ENCODE measurements around the gene HIVEP1.

HIVEP1 gene

DNA sequence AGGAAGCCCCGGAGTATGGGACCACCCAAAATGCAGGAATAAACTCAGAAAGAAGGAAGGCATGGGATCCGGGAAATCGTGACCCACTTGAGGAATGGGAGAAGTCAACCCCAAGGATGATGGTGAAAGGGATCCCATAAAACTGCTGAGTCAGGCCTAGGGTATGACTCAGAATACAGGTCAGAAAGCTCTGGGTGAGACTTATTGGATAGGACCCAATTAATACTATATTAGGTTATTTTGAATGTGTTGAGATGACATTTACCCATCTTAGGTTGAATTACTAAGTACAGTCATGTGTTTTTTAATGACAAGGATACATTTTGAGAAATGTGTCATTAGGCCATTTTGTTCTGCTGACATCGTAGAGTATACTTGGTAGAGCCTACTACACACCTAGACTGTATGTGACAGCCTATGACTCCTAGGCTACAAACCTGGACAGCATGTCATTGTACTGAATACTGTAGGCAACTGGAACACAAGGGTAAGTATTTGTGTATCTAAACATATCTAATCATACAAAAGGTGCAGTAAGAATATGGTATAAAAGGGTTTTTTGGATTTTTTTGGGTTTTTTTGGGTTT is 17.1 kb upstream of the HIVEP1 start:
- no peak for DNase-seq (ENCODE audit: low spot score)

DNA sequence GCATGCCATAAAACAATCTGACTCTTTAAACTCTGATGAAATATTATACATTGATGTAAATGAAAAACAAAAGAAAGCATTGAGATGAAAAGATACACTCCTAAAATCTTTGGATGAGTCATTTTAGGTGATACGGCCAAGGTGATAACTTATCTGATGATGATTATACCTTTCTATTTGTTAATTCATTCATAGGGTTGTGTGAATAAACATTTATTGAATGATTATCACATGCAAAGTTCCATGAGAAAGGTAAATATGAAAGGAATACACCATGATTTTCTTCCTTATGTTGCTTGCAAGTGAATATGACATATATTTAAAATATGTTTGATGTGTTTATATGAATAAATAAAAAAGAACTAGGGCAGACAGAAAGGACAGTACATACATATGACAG is 15.4 kb upstream of the HIVEP1 start:
- no peak for DNase-seq (ENCODE audit: low spot score)

DNA sequence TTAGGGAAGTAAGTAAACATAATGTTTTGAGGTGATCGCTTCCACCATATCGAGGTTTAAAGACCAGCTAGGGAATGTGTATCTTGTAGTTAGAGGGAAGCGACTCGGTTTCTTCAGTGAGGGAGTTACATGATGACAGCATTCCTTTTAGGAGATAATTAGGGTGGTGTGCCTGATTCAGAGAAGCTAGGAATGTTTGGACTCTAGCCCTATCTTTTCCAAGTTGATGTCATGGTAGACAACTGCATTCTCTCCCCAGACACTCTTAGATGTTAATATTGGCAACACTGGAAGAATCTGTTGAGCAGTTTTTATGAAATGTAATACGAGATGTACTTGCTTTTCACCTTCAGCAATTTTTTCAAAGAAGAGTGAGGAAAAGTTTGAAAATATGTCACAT is 12.9 kb upstream of the HIVEP1 start:
- DNase-seq (ENCODE audit: low spot score) = no peak

DNA sequence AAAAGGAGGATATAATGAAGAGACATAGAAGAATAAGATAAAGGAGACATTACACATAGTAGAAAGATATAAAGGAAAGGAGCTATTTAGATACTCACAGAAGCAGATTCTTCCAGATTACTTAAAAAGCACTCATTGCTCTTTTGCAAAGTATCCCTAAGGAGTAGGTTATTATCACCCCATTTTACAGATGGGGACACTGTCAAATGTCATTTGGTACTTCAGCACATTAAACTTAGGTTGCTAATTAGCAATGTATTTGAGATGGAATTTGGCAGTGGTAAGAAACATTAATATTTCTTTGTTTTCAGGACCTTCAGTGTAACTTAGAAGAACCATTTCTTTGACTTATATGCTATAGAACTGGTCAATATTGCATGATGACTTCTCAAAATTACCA is 11.9 kb upstream of the HIVEP1 start:
- no peak for DNase-seq (ENCODE audit: low spot score)

DNA sequence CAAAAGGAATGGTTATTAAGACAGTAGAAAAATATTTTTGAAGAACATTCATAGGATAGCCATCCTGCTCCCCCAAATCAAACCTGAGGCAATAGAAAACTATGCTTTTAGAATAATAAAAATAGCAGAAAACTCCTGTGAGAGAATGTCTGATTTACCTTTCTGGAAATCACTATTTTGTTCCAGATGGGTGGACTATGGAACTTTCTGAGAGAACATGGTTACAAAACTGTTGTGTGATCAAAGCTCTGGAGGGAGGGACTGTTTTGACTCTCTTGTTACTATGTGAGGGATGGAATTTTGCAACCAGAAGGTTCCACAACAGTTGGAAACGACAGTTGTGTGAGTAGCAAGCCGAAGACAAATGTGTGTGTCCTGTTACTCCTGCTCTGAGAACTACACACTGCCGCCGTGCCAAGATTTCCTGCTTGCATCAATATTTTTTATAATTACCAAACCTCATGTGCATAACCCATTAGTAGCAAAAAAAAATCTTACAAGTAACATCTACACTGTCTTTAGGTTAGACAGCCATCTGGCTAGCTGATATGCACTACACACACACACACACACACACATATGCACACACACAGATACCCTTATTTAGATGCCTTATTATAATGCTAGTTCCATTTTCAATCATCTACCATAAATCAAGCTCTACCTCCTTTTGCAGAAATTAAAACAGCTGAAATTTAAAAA is 11.0 kb upstream of the HIVEP1 start:
- DNase-seq (ENCODE audit: low spot score) = no peak

DNA sequence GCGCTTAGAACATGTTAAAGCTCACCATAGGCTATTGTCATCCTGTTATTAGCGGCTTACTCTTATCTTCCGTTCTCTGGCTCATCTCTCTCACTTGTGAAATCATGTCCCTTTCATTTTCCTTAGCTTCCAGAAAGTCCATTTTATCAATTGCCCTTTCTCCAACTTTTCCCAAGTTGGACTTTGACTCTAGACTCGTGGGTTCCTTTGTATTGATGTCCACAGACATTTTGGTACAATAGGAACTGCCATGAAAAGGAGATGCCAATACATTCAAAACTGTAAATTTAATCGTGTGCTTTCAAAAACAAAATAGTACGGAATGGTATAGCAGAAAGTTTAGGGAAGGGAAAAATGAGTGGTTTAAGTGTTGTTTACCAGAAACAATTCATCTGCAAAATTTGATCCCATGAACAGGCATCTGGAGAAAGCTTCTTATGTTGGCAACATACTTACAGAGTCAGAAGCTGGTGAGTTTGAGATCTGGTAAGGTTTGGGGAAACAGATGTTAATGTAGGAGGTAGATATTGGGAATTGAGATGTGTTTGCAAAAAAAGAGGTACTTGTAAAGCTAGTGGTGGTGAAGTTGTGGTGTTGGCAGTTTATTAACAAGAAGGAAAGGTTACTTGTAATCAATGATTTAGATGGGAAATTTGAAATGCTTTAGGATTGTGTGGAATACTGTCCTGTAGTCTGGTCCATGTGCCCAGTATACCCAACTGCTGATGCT is 10.2 kb upstream of the HIVEP1 start:
- no peak for DNase-seq (ENCODE audit: low spot score)

DNA sequence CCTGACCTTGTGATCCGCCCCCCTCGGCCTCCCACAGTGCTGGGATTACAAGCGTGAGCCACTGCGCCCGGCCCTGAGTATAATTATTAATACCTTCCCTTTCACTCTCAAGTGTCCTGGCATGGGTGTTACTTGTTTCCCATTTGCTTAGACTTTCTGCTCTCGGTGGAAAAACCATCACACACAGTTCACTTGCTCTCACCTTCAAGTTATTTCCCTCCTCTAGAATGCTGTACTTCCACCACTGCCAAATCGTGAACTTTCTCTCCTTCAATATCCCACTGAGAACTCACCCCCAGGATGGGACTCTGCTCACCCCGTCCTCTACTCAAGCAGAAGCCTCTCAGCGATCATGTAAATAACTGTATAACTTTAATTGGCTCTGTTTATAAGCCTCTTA is 4.6 kb upstream of the HIVEP1 start:
- DNase-seq (ENCODE audit: low spot score) = no peak

DNA sequence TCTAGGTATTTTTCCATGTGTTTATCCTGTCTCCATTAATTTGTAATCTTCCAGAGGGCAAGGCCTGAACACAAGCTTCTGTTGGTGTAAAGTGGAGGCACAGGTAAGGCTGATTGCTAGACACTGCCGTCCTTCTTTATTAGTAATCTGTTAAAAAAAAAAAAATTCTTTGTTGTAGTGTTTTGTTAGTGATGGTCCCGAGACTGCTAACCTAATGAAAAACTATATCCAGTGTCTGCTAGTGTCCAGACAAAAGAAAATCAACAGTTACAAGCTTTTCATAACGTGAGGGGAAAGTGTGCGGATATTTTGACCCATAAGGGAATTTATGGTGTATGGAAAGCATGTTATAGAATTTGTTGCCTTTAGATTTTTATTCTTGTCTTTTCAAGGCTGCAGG is 4.2 kb upstream of the HIVEP1 start:
- no peak for DNase-seq (ENCODE audit: low spot score)

DNA sequence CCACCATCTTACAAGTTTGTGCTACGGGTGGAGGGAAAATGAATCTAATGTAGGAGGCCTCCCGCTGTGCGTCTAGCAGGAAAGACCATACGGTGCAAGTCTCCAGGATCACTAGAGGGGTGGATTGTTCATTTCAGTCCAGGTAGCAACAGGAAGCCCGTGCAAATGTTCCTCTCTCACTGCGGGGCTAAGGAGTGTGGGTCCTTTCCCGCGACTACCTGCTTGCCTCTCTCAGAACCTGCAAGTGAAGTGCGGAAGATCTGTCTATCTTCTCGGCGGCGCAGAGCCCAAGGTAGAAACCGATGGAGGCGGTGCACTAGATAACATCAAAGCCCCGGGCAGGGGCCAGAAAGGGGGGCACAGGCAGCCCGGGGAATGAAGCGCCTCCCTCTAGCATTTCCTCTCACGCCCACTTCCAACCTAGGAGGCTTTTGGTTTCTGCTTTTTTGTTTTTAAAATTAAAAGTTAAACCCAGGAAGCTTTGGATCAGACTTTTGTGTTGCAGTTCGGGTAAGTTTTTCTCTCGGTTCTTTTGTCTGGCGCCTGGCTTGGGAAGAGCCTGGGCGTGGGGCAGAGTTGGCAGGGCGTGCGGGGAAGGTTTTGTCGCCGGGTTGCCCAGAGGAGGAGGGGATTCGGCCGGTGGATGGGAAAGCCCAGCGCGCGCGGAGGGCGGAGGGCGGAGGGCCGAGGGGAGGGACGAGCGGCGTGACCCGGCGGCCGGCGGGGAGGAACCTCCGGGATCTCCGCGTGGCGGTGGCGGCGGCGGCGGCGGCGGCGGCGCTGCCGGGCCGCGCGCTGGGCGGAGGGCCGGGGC is 3.5 kb upstream of the HIVEP1 start:
- peak; percentile 75 for DNase-seq (ENCODE audit: low spot score)

DNA sequence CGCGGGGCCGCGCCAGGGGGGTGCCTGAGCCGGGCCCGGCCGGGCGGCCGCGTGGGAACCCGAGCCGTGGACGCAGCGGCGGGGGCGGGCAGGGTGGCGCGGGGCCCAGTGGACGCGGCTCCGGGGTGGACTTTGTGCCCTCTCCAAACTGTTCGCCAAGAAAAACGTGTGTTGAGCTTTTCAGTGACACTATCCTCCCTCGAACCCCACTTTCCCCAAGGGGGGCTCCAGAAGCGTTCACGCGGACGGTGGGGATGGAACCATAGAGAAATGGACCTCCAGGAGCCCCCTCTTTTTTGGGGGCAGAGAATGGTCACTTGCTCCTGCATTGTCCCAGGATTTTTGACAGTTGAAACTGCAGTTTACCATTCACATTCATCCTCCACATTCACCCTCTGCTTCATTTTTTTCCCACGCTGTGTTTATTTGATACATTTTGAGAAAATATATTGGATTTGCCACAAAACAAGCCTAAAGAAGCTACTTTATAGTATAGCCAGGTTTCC is 2.9 kb upstream of the HIVEP1 start:
- DNase-seq (ENCODE audit: low spot score) = peak; percentile 9

DNA sequence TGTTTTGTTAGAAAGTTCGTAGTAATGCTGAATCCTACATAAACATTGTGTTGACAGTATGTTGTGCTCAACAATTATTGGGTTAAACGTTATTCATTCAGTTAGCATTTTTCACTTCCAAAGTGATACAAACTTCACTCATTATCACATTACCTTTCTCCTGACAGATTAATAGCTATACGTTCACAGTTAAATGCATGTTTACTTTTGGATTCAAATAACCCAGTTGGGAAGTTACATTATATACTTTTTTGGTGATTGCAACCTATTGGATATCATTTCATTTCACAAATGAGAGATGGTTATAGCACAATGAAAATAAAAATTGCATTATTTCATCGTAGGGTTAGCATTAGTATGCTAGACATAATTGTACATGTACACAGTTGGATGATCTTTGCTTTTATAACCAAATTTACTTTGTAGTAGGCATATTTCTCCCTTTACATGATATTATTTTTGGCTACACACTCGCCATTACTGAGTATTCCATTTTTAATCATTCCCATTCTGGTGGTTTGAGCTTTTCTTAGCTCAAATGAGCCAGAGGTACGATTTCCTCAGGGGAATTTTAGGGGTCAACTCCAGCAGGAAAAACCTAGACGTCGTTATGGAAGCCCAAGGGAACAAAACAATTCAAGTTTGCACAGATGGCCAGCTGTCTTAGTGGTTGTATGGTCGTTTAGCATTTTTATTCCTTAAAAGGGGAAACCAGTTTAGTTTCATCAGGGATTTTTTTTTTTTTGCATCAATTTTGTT is 2.1 kb upstream of the HIVEP1 start:
- no peak for DNase-seq (ENCODE audit: low spot score)

DNA sequence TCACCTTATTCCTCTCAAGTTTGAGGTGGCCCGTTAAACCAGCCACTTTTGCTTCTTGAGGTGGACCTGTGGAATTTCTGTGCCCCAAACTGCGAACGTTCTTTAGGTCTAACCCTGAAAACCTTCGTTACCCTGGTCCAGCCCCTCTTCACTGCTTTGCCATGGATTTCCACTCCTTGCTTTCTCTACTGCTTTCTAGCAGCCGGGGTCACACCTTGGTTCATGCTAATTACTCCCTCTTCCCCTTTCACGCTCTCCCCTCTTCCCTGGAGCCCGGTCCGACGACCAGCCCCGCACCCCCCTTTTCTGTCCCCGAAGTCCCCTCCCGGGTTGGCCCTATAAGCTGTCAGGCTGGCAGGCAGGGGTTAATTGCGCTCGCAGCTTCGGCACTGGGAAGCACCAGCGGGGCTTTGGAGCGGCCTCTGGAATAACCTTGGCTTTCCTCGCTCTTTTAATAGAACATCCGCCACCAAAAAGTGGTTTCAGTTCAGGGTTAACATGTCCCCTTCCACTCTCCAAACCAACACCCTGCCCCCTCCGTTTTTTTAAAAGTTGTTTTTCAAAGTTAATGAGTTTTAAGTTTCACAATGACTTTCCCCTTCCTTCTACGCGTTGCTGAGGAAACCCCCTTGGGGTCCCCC is 1.4 kb upstream of the HIVEP1 start:
- DNase-seq (ENCODE audit: low spot score) = peak; percentile 83

DNA sequence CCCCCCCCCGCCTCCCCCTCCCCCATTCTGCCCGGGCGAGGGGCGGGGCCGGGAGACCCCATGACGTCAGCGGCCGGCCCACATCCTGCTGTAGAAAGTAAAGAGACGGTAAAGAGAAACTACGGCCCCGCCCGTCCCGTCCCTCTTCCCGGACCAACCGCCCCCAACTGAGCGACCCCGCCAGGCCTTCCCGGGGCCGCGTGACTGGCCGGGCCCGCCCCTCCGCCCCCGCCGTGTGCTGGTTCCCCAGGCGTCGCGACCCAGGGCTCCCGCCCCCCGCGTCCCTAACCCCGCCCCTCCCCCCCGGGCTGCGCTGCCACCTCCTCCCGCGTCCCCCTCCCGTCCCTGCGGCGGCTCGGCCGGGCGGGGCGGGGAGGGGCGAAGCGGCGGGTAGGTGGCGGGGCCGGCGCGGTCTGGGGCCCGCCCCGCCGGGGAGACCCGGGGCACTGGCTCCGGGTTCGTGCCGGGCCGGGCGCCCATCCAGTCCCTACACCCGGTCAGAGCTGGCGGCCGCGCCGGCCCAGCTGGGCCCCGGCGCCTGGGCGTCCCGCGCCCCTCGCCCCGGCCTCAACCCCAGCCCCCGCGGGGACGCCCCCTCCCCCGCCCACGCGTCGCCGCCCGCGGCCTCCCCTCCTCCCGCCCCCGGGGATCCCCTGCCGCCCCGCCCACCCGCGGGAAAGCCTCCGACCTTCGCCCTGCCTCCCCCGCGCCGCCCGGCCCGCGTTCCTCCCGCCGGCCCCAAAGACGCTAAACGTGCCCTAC is 655 bp upstream of the HIVEP1 start:
- peak; percentile 94 for DNase-seq (ENCODE audit: low spot score)

DNA sequence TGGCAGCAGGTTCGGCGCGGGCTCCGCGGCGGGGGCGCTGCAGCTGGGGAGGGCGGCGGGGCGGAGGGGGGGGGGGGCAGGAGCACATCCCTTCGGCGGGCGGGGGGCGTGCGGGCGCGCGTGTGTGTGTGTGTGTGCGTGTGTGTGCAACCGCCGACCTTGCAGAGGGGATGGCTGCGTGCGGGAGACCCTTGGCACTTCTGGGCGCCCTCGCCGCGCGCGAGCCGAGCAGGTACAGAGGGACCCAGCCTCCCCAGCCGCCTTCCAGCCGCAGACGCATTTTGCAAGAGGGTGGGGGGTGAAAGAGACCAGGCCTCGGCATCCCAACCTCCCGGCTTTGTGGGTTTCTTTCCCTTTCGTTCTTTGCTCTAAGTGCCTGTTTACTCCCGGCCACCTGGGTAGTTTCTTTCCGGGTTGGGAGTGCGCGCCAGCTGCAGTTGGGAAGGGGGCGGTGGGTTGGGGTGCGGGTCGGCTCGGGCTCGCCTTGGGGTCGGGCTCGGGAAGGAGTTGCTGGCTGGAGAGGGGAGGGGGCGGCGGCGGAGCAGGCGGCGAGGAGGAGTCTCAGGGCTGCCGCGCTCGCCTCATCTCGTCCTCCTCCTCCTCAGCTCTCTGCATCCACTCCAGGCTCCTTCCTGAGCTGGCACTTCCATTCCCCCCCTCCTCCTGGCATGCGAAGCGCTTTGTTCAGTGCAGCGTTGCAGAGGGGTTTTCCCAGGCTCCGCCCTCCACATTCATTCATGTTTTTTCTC is 620 bp downstream of the HIVEP1 start:
- peak; percentile 87 for DNase-seq (ENCODE audit: low spot score)

DNA sequence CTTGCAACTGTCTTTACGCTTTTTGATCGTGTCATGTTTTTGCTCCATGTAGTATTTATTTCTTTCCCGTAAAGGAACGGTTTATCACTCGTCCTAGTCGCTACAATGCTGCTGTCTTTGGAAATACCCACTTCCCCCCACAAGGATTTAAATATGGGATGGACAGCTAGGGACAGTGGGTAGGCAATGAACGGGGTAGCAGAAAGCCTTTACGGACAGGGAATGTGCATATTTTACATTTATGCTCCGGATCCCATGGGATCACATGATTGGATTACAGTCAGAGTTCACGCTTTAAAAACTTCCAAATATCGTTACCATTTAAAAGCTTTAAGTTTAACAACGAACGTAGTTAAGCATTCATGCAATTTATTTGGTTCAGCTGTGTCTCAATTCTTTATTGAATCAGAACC is 1.2 kb downstream of the HIVEP1 start:
- DNase-seq (ENCODE audit: low spot score) = no peak

DNA sequence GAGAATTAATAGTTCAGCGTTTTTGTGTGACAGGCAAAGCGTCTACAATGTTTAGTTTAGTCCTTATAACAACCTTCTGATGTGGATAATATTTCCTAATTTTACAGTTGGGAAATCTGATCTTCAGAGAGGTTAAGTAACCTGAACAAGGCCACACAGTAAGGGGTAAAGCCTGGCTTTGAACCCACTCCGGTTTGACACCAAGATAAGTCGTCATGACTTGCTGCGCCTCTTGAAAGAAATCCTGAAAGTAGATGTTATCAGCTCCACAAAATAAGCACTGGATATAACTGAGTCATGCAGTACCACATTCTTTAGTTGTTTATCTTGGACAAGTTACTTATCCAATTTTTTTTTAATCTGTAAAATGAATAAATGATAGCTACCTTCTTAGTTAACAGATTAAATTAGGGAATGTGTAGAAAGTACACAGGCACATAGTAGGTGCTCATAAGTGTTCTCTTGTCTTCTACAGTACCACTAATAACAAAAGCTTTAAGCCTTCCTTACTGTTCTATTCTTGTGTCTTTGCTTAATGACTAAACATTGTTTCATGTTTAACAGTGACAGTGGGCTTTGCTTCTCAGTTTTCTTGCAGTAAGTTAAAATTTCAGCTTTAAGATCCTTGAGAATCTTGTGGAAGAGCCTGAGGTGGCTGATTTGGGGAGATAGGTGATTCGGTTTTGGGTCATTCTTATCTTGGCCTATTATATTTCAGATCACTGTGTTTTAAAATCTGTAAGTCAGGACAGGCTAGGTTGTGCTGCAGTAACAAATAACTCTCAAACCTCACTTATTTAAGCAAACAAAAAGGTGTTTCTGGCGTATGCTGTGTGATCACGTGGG is 2.1 kb downstream of the HIVEP1 start:
- DNase-seq (ENCODE audit: low spot score) = no peak

DNA sequence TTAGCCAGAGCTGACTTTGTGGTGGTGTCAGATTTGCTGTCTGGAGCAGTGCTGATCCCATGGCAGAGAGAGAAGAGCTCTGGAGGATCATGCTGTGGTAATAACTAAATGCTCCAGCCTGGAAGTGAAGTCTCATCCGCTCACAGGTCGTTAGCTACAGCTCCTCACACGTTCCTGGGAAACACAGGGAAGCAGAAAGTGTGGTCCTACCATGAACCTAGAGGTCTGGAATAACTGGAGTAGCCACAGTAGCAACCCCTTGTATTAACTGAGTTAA is 2.7 kb downstream of the HIVEP1 start:
- DNase-seq (ENCODE audit: low spot score) = no peak

DNA sequence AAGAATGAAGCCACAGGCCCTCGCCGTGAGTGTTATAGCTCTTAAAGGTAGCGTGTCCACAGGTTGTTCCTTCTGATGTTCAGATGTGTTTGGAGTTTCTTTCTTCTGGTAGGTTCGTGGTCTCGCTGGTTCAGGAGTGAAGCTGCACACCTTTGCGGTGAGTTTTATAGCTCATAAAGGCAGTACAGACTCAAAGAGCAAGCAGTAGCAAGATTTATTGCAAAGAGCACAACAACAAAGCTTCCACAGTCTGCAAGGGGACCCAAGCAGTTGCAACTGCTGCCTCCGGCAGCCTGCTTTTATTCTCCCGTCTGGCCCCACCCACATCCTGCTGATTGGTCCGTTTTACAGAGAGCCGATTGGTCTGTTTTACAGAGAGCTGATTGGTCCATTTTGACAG is 5.2 kb downstream of the HIVEP1 start:
- no peak for DNase-seq (ENCODE audit: low spot score)
